Suprapubic skin (tissue), 4 donors: ENCODE measurements around the gene TMEM81. TPM values are rescaled to one million over a fixed set of nuclear protein-coding genes. Genes with fewer than 3 reads are reported as not detected.

Source experiments
- DNase-seq, 2 donors: peaks; one replicate each; pipeline ENCODE4 v3.0.0-alpha.2; 2019; ENCODE audit warnings: low spot score in 2 of 2
- H3K27ac ChIP-seq: fragments of 200-600 bp; sonication (generic); one replicate; pipeline ENCODE4 v1.5.1; 2019
- H3K27me3 ChIP-seq: fragments of 200-600 bp; sonication (generic); one replicate; pipeline ENCODE4 v1.5.1; 2019
- H3K36me3 ChIP-seq: fragments of 200-600 bp; sonication (generic); one replicate; pipeline ENCODE4 v1.5.1; 2019
- H3K4me1 ChIP-seq: fragments of 200-600 bp; sonication (generic); one replicate; pipeline ENCODE4 v1.5.1; 2019
- H3K4me3 ChIP-seq: fragments of 200-600 bp; sonication (generic); one replicate; pipeline ENCODE4 v1.5.1; 2019; ENCODE audit warnings: mild to moderate bottlenecking
- H3K9me3 ChIP-seq: fragments of 200-600 bp; sonication (generic); one replicate; pipeline ENCODE4 v1.5.1; 2019
- CTCF ChIP-seq, 2 donors: fragments of 200-600 bp in 1 of 2; fragments of 450-650 bp in 1 of 2; sonication (generic) in 1 of 2; IDR thresholded peaks; one replicate each; pipeline ENCODE4 v1.5.1; 2016 to 2019; ENCODE audit warnings: antibody characterized with exemption in 2 of 2, mild to moderate bottlenecking in 1 of 2, moderate library complexity in 1 of 2
- EP300 ChIP-seq: sonication (generic); formaldehyde crosslinking; IDR thresholded peaks from one replicate; pipeline ENCODE4 v1.6.1; 2017; ENCODE audit warnings: antibody characterized with exemption
- POLR2A ChIP-seq, 2 donors: fragments of 450-650 bp; IDR thresholded peaks; one replicate each; pipeline ENCODE4 v1.6.1; 2017; ENCODE audit warnings: antibody characterized with exemption in 2 of 2, mild to moderate bottlenecking in 2 of 2, moderate library complexity in 2 of 2
- POLR2AphosphoS5 ChIP-seq, 3 donors: sonication (generic); formaldehyde crosslinking; IDR thresholded peaks; one replicate each; pipeline ENCODE4 v1.6.1; 2017; ENCODE audit warnings: antibody characterized with exemption in 3 of 3
- WGBS: methylation state at CpG from one replicate; pipeline ENCODE4 v1.1.5; 2018; 5-methylcytosine and 5-hydroxymethylcytosine counted together
- total RNA-seq, 4 donors: library from RNA; depleted of rRNA; stranded (reverse); fragments of >200 nt; gene quantifications; one replicate each; pipeline ENCODE4 v1.1.0, GENCODE V29; 2016

The TMEM81 gene
- total RNA-seq, 4 donors from 2014 or later = 0.76 to 4.7 (median 2.8) TPM

GRCh38 chr1:205077934-205078311 is 6.3 kb downstream of the TMEM81 start:
- no peak for DNase-seq
- H3K9me3 ChIP-seq = no peaks in the 10 kb centered on the region
- TF ChIP-seq EP300 = no peak
- TF ChIP-seq POLR2AphosphoS5 (IDR thresholded peaks at IDR 0.05) = no peak
- no peak for TF ChIP-seq POLR2A (IDR thresholded peaks at IDR 0.05)
- TF ChIP-seq CTCF (IDR thresholded peaks at IDR 0.05) = no peak
- H3K27me3 ChIP-seq = no peaks in the 10 kb centered on the region
- H3K4me1 ChIP-seq = peaks cover 36% of the 10 kb centered on the region
- H3K27ac ChIP-seq = peak overlapping the region; percentile 51
- H3K36me3 ChIP-seq = no peaks in the 10 kb centered on the region
- no peak overlapping the region for H3K4me3 ChIP-seq
- 63% methylated on average over 1 of the region's 1 CpG for WGBS

DNA sequence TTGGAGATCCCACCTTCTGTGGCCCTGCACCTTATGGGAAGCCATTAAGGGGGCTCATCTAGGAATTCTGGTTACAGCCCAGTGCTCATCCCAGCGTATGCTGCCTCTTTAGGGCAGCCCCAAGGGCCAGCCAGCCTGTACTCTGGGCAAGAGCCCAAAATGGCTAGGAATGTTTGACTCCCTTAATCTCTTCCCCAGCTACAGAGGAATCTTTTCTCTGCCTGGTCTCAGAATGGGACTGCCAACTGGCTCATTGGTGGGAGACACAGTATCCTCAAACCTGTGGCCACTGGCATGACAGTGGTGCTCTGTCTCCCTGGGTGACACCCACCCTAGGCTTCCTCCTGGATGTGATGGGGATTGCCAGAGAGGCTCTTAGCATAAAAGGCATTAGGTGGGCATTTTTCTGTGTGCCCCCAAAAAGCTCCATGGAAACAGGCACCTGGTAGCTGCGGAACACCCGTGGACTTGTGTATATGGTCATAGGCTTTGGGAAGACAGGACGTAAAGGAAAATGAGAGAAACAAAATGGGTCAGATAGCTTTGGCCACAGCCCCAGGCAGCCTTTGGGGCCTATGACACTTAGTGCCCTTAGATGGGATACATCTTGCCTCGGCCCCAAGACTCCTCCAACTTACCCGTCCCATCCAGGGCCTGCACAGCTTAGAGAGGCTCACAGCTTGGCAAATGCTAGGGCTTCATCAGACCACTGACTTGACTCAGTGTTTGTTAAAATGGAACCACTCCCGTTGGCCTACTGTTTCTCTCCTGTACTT is 6.9 kb downstream of the TMEM81 start:
- peak overlapping the region; percentile 51 for H3K27ac ChIP-seq
- H3K9me3 ChIP-seq = no peaks in the 10 kb centered on the region
- TF ChIP-seq POLR2AphosphoS5 (IDR thresholded peaks at IDR 0.05) (no peak), EP300 (no peak), CTCF (IDR thresholded peaks at IDR 0.05) (no peak), POLR2A (IDR thresholded peaks at IDR 0.05) (no peak)
- H3K4me3 ChIP-seq = no peak overlapping the region
- no peaks in the 10 kb centered on the region for H3K27me3 ChIP-seq
- DNase-seq = no peak
- H3K36me3 ChIP-seq = no peaks in the 10 kb centered on the region
- WGBS = 84% methylated on average over 7 of the region's 7 CpGs
- H3K4me1 ChIP-seq = peaks cover 36% of the 10 kb centered on the region

DNA sequence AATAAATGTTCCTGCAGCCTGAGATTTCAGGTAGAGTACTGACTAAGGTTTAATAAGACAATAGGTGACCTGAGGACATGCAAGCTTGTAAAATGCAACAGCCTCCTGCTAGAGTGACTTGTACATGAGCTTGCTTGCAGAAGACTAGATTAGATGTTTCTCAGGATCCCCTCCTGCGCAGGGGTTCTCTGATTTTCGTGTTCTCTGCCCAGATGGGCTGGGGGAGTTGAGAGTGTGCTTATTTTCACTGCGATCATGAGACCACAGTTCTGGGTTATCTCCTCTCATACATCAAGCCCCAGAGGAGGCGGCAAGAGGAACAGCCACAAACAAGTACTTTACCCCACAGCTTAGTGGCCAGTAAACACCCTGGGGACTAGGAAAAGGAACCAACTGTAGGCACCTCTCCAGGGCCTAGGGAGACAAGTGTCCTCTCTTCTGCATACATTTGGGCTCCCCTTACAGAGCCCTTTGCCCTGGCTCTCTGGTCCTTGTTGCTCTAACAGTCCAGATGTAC is 8.0 kb downstream of the TMEM81 start:
- no peaks in the 10 kb centered on the region for H3K27me3 ChIP-seq
- no peaks in the 10 kb centered on the region for H3K9me3 ChIP-seq
- 77% methylated on average over 4 of the region's 4 CpGs for WGBS
- TF ChIP-seq CTCF (IDR thresholded peaks at IDR 0.05) (no peak), EP300 (no peak), POLR2A (IDR thresholded peaks at IDR 0.05) (no peak)
- peaks cover 36% of the 10 kb centered on the region for H3K4me1 ChIP-seq
- DNase-seq = no peak
- H3K4me3 ChIP-seq = no peak overlapping the region
- no peaks in the 10 kb centered on the region for H3K36me3 ChIP-seq
- no peak overlapping the region for H3K27ac ChIP-seq

DNA sequence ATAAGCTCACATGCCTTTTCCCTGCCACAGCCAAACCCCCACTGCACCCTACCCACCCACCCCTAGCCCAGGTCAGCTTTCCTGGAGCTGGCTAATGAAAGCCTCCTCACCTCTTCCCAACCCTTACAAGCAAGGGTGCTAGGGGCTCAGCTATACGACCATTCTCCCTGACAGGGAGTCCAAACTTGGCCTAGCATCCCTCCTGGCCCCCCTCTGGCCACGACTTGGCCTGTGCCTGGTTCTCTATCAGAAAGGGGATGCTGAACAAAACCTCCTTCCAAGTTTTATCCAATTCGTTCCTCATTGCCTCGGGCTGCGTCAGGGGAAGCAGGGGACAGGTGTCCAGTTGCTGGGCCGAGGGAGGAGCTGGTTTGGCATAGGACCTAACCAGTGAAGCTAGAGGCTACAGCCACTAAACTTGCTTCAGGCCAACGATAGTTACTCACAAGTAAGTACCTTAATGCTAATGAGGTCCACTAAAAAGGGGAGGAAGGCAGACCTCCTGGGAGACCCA is 8.6 kb downstream of the TMEM81 start:
- Histone ChIP-seq H3K4me3 (no peak overlapping the region), H3K4me1 (peaks cover 36% of the 10 kb centered on the region), H3K27ac (no peak overlapping the region), H3K27me3 (no peaks in the 10 kb centered on the region), H3K9me3 (no peaks in the 10 kb centered on the region), H3K36me3 (no peaks in the 10 kb centered on the region)
- 62% methylated on average over 7 of the region's 7 CpGs for WGBS
- no peak for TF ChIP-seq CTCF (IDR thresholded peaks at IDR 0.05)
- no peak for TF ChIP-seq POLR2A (IDR thresholded peaks at IDR 0.05)
- TF ChIP-seq EP300 = no peak
- DNase-seq = peak; percentile 44 to 62

DNA sequence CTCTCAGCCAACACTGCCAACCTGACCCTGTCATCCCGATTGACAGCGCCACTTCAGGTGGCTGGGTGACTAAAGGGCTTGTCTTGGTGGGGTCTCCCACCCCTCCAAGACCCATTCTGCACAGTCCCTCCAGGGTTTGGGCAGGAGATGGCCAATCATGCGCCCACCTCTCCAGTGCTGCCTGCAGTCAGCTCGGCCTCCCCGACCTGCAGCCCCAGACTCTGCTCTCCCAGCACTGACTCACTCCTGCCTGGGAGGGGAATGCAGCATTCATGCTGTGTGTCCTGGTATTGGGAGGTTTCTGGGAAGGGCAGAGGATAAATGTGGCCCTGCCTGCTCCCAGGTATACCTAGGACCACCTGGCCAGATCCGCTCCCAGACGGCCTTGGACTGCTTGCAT is 9.7 kb downstream of the TMEM81 start:
- 88% methylated on average over 4 of the region's 7 CpGs for WGBS
- Histone ChIP-seq H3K27ac (no peak overlapping the region), H3K9me3 (no peaks in the 10 kb centered on the region), H3K27me3 (no peaks in the 10 kb centered on the region), H3K4me3 (no peak overlapping the region), H3K4me1 (peaks cover 36% of the 10 kb centered on the region), H3K36me3 (no peaks in the 10 kb centered on the region)
- no peak for TF ChIP-seq POLR2A (IDR thresholded peaks at IDR 0.05)
- no peak for TF ChIP-seq POLR2AphosphoS5 (IDR thresholded peaks at IDR 0.05)
- no peak for TF ChIP-seq EP300
- TF ChIP-seq CTCF (IDR thresholded peaks at IDR 0.05) = no peak
- peak in 1 of 2 donors; percentile 39 for DNase-seq
